GM21447 (cell line): ENCODE data around the gene PURB.
"Not testable (repeated sequence)": the region's sequence is repeated elsewhere in the genome, so short reads cannot be mapped to it uniquely, and the experiment has no call there.

Source experiments
- ATAC-seq: cut with Tn5 transposase; IDR thresholded peaks from one replicate; pipeline ENCODE4 v1.9.1; 2021; ENCODE audit not compliant: unreplicated experiment

The PURB gene

GRCh38 chr7:44893710-44894234 lies 8.4 kb upstream of the PURB start:
- ATAC-seq, result no peak

- ATAC-seq, result no peak
Measured at GRCh38 chr7:44891791-44892190, 6.5 kb upstream of the PURB start.

- no peak for ATAC-seq
Measured at GRCh38 chr7:44891372-44891771, 6.0 kb upstream of the PURB start.

- ATAC-seq, result no peak
Measured at GRCh38 chr7:44889086-44889781, 3.9 kb upstream of the PURB start.

DNA sequence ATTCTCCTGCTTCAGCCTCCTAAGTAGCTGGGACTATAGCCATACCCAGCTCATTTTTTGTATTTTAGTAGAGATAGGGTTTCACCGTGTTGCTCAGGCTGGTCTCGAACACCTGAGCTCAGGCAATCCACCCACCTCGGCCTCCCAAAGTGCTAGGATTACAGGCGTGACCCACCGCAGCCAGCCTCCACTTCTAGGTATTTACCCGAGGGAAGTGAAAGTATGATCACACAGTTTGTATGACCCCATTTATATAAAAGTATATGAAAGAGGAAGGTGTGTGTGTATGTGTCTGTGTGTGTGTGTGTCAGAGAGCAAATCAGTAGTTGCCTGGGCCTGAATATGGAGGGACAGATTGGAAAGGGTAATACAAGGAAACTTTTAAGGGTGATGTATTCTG lies 2.0 kb upstream of the PURB start:
- ATAC-seq, result no peak

DNA sequence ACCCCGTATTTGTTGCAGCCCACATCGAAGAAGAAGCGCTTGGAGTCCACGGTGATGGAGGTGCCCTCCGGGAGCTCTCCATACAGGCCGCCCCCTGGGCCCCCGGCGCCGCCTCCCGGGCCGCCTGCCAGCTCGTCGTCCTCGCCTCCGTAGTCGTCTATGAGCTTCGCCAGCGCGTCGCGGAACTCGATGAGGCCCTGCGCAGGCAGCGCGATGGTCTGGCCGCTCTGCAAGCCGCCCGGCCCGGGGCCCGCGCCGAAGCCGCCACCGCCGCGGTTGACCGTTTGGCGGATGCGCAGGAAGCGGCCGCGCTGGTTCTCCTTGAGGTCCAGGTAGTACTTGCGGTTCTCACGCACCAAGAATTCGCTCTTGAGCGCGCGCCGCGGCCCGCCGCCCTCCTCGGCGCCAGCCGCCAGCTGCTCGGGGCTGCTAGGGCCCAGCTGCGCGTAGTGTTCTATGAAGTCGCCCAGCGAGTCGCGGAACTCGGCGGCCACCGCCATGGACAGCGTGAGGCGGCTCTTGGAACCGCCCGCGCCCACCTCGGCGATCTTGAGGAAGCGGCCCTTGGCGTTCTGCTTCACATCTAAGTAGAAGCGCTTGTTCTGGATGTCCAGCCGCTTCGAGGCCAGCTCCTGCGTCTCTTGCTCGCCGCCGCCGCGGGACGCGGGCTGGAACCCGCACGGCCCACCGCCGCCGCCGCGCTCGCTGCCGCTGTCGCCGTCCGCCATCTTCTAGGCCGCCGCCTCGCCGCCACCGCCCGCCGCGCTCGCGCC lies 523 bp downstream of the PURB start:
- ATAC-seq, result peak; percentile 27

- no peak for ATAC-seq
Measured at GRCh38 chr7:44883961-44884620, 1.2 kb downstream of the PURB start.

DNA sequence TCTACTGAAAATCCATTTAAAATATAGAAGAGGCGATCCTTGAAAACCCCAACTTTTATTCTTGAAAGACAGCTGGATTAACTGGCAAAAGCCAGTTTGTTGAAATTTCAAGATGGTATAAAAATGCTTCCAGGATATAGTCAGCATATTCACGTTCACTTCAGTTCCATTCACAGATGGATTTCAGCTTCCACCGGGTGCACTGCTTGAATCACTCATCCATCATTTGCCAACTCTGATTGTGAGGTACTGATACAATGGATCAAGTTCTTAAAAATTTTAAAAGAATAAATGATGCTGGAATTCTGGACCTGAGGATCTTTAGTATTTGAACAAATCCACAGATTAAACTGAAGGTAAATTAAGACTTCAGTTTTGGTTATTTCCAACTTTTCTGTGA lies 2.4 kb downstream of the PURB start:
- no peak for ATAC-seq

- ATAC-seq, result no peak
Measured at GRCh38 chr7:44881610-44882009, 3.7 kb downstream of the PURB start.

- ATAC-seq, result no peak
Measured at GRCh38 chr7:44881066-44881600, 4.2 kb downstream of the PURB start.

GRCh38 chr7:44880317-44881018 lies 4.9 kb downstream of the PURB start:
- no peak for ATAC-seq

DNA sequence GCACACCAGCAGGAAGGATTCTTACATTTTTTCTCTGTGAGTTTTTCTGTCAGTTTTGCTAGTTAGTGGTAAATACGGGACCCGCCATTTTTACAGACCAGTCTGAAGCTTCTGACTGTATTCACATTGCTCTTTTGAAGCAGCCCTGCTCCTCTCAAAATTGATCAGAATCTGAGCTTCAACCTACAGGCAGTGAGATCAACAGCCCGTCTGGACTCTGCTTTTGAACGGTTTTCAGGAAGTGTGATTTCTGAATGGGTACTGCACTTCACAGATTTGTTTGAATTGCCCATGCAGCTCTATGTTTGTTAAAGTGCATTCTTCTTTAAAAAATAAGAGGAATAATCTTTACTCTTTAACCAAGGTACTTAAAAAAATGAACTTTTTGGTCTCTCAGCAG lies 8.9 kb downstream of the PURB start:
- no peak for ATAC-seq

DNA sequence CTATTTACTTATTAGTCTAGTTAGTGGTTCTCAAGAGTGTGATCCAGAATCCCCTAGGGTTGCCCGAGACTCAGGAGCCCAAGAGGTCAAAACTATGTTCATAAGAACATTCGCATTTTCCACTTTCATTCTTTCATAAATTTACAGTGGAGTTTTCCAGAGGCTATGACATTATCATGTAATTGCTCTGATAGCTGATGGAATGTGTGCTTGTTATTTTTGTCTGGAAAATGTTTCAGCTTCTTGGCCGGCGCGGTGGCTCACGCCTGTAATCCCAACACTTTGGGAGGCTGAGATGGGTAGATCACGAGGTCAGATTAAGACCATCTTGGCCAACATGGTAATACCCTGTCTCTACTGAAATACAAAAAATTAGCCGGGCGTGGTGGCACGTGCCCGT lies 10.1 kb downstream of the PURB start:
- ATAC-seq, result no peak

DNA sequence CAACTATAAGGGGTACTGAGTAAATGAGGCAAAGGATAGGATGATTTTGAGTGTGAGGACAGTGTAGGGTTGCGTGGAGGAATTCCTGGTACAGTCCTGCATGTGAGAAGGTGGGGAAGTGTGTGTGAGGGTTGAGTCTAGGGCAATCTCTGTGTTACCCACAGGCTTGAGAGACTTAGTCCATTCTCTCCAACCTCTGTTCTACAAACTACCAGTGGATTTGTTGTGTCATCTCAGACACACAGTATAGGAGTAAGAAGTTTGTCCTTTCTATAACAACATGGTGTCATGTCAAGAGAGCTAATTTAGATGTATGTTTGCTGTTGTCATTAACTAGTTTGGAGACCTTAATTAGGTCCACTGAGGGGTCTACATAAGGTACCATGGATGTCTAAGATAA lies 12.5 kb downstream of the PURB start:
- ATAC-seq, result no peak

DNA sequence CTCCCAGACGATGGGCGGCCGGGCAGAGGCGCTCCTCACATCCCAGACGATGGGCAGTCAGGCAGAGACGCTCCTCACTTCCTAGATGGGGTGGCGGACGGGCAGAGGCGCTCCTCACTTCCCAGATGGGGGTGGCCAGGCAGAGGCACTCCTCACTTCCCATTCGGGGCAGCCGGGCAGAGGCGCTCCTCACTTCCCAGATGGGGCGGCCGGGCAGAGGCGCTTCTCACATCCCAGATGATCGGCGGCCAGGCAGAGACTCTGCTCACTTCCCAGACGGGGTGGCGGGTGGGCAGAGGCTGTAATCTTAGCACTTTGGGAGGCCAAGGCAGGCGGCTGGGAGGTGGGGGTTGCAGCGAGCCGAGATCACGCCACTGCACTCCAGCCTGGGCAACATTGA lies 13.4 kb downstream of the PURB start:
- not testable (repeated sequence) for ATAC-seq

- ATAC-seq, result not testable (repeated sequence)
Measured at GRCh38 chr7:44870780-44871179, 14.6 kb downstream of the PURB start.

- ATAC-seq, result not testable (repeated sequence)
Measured at GRCh38 chr7:44870336-44870735, 15.0 kb downstream of the PURB start.

- ATAC-seq, result no peak
Measured at GRCh38 chr7:44867073-44867995, 18.0 kb downstream of the PURB start.

GRCh38 chr7:44861949-44862348 lies 23.4 kb downstream of the PURB start:
- ATAC-seq, result not testable (repeated sequence)

- ATAC-seq, result no peak
Measured at GRCh38 chr7:44858161-44858560, 27.2 kb downstream of the PURB start.
